GM12878 (cell line): Measurements from ENCODE around the gene ZFP64. TPM values are rescaled to one million over a fixed set of nuclear protein-coding genes. Genes with fewer than 3 reads are reported as not detected.
A peak's percentile ranks its signal among the peaks of the same experiment; 100 is the strongest.

Experiments used
- ATAC-seq: fragments of 200-7000 bp; cut with Tn5 transposase; 3 replicates; pipeline ENCODE4 v1.9.1; 2020; ENCODE audit warnings: mild to moderate bottlenecking, moderate library complexity
- BruUV-seq: library from RNA; stranded (reverse); fragments of 400-500 nt; replicated peaks from 2 replicates; lab custom pipeline; 2021; lab: Mats Ljungman, UMichigan
- CTCF ChIA-PET: fragments of 300-600 bp; sonication (Branson Sonifier 250); formaldehyde crosslinking; extraction: SDS; loops from one replicate; lab custom pipeline; 2021; ENCODE audit warnings: inconsistent platforms; lab: Yijun Ruan, JAX
- POLR2A ChIA-PET: fragments of 350-600 bp; formaldehyde crosslinking; extraction: SDS; loops from one replicate; lab custom pipeline; 2021; ENCODE audit warnings: inconsistent platforms; lab: Charles Lee
- RAD21 ChIA-PET: fragments of 300-600 bp; sonication (Branson Sonifier 250); formaldehyde crosslinking; loops from one replicate; lab custom pipeline; 2023; ENCODE audit warnings: antibody characterized with exemption; ENCODE audit not compliant: unreplicated experiment; lab: Charles Lee
- SMC1A ChIA-PET: fragments of 300-600 bp; sonication (Branson Sonifier 250); formaldehyde crosslinking; loops from one replicate; lab custom pipeline; 2023; ENCODE audit not compliant: unreplicated experiment, uncharacterized antibody; lab: Charles Lee
- DNase-seq: peaks from one replicate; pipeline ENCODE4 v3.0.0-alpha.2; 2011; ENCODE audit warnings: low read depth, low spot score
- FAIRE-seq: peaks from 3 replicates; lab custom pipeline; 2011; peaks lifted over from hg19 to GRCh38; lab: Jason Lieb, UNC
- H2AFZ ChIP-seq: 2 replicates; pipeline ENCODE4 v1.6.0; 2011; ENCODE audit warnings: low read depth, low read length, control low read depth; ENCODE audit not compliant: control insufficient read depth
- H3K27ac ChIP-seq: 2 replicates; pipeline ENCODE4 v1.5.1; 2011; ENCODE audit warnings: control low read depth; ENCODE audit not compliant: control insufficient read depth, insufficient read depth
- H3K27me3 ChIP-seq, 2 experiments: replicated peaks in 1 of 2; 2 replicates each; pipeline versions ENCODE4 v1.6.0 to v1.6.1; 2011; ENCODE audit warnings: low read length in 1 of 2; ENCODE audit not compliant: control insufficient read depth in 2 of 2, insufficient read depth in 2 of 2
- H3K36me3 ChIP-seq, 2 experiments: 2 replicates each; pipeline ENCODE4 v1.5.1; 2011; ENCODE audit warnings: low read length in 1 of 2; ENCODE audit not compliant: control insufficient read depth in 2 of 2, insufficient read depth in 2 of 2
- H3K4me1 ChIP-seq: 2 replicates; pipeline ENCODE4 v1.6.1; 2011; ENCODE audit warnings: mild to moderate bottlenecking, low read length, moderate library complexity, mixed read lengths; ENCODE audit not compliant: control insufficient read depth, insufficient read depth
- H3K4me2 ChIP-seq: 2 replicates; pipeline ENCODE4 v1.6.0; 2011; ENCODE audit warnings: control low read depth; ENCODE audit not compliant: control insufficient read depth, insufficient read depth
- H3K4me3 ChIP-seq: fragments of 200-600 bp; sonication (generic); 2 replicates; pipeline ENCODE4 v1.5.1; 2016
- H3K79me2 ChIP-seq: 2 replicates; pipeline ENCODE4 v1.6.0; 2011; ENCODE audit warnings: low read length; ENCODE audit not compliant: control insufficient read depth, insufficient read depth
- H3K9ac ChIP-seq: 2 replicates; pipeline ENCODE4 v1.8.0; 2011; ENCODE audit warnings: low read length, control low read depth, mixed read lengths; ENCODE audit not compliant: control insufficient read depth, insufficient read depth
- H3K9me3 ChIP-seq: replicated peaks from 3 replicates; pipeline ENCODE4 v1.5.1; 2011; ENCODE audit warnings: mild to moderate bottlenecking, low read length; ENCODE audit not compliant: control insufficient read depth, insufficient read depth
- H4K20me1 ChIP-seq: 2 replicates; pipeline ENCODE4 v1.6.0; 2011; ENCODE audit not compliant: control insufficient read depth, insufficient read depth
- CREM ChIP-seq: IDR thresholded peaks from 2 replicates; pipeline ENCODE4 v1.6.1; 2014; ENCODE audit warnings: antibody characterized with exemption, low read depth
- EZH2 ChIP-seq: IDR thresholded peaks from 2 replicates; pipeline ENCODE4 v1.6.1; 2012; ENCODE audit warnings: low read depth, mild to moderate bottlenecking, control low read depth, inconsistent platforms, low read length, borderline replicate concordance; ENCODE audit not compliant: control insufficient read depth
- NR2C2 ChIP-seq: IDR thresholded peaks from 2 replicates; pipeline ENCODE4 v1.6.1; 2011; ENCODE audit warnings: borderline replicate concordance, low read depth; ENCODE audit not compliant: control insufficient read depth, insufficient read length
- ZNF217 ChIP-seq: fragments of 450-650 bp; IDR thresholded peaks from 2 replicates; pipeline ENCODE4 v1.6.1; 2017; ENCODE audit warnings: antibody characterized with exemption, mild to moderate bottlenecking
- WGBS: methylation state at CpG from one replicate; pipeline ENCODE4 v1.1.6; 2016; ENCODE audit warnings: low lambda C conversion rate; ENCODE audit not compliant: insufficient replicate concordance, insufficient coverage; ENCODE audit errors: missing lambda C conversion rate; 5-methylcytosine and 5-hydroxymethylcytosine counted together
- in situ Hi-C: fragments of 300-500 bp; cut with MboI; formaldehyde crosslinking; loops from 9 replicates; pipeline ENCODE4 v1.14.3; 2018; ENCODE audit warnings: mixed read lengths
- intact Hi-C: fragments of 100-400 bp; cut with micrococcal nuclease; formaldehyde crosslinking; loops from one replicate; pipeline ENCODE4 v1.14.2; 2022; ENCODE audit not compliant: unreplicated experiment
- polyA plus RNA-seq, 11 experiments: library from polyadenylated mRNA; depleted of rRNA in 4 of 11; unstranded in 6 of 11; stranded (reverse) in 5 of 11; fragments of >200 nt; fragmentation: Nextera tagmentation in 4 of 11; fragmentation: Illumina TruSeq in 1 of 11; extraction: Ambion mirVana in 4 of 11; extraction: Trizol in 1 of 11; gene quantifications; 1 replicate in 1 of 11; 2 replicates in 10 of 11; pipeline versions ENCODE4 v1.2.1 to v1.2.3, GENCODE V29; 2011 to 2016; ENCODE audit warnings: inconsistent platforms in 2 of 11, missing spikeins in 2 of 11, low read depth in 1 of 11
- total RNA-seq, 4 experiments: library from RNA; depleted of rRNA in 3 of 4; stranded (reverse); fragments of >200 nt in 3 of 4; fragmentation: Illumina TruSeq in 1 of 4; extraction: Trizol in 1 of 4; gene quantifications; 2 replicates each; pipeline versions ENCODE4 v1.2.1 to v1.2.3, GENCODE V29; 2013 to 2021

Gene ZFP64
- total and polyA plus RNA-seq, 10 of the 15 experiments (the other 5 are each of a cell fraction or from before 2014, with no cell fraction given) = 2.3 to 21.8 (median 11.8) TPM

DNA sequence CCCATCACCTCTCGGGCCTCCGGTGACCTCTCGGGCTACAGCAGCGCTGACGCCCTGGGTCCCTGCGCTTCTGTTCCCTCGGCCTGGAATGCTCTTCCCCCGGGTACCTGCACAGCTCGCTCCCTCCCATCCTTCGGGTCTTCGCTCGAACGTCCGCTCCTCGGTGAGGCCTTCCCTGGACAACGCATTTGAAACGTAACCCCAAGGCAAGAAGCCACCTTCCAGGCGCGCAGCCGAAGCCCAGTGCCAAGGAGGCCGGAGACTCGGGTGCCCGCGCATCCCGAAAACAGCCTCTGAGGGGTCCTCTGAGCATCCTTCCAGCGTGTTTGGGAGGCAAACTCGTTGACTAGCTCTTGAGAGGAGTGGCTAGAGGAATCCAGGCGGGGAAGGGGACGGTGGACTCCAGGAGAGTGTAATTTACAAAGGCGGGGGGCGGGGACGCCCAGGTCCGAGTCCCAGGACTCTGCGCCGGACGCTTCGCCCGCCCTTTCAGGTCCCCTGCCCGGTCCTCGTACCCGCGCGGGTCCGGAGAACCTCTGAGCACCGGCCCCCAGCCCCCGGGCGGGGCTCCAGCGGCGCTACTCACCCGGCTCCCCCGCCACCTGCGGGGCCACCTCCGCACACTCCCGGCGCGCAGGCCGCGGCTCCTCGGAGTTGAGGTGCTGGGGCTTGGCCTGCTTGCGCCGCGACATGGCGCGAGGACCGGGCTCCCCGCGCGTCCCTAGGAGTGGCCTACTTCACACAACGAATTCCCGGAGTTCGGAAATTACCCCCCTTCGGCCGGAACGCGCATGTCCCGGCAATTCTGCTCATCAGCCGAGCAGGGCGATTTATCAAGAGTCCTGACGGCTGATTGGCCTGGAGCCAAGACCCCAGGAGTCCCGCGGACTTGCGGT, 86.8 kb downstream of the ZFP64 start:
- Histone ChIP-seq H3K36me3 (no peaks in the 10 kb centered on the region), H2AFZ (no peak overlapping the region), H3K9ac (no peak overlapping the region), H3K27ac (no peak overlapping the region), H3K79me2 (no peaks in the 10 kb centered on the region), H4K20me1 (no peaks in the 10 kb centered on the region), H3K4me1 (peaks cover 8% of the 10 kb centered on the region; the same call in 1 of the 2 replicates), H3K4me3 (peak overlapping the region; percentile 34; the same call in 1 of the 2 replicates), H3K27me3 (peaks cover 2 to 6% of the 10 kb centered on the region in 2 experiments; a peak in 3 of 4 replicates), H3K9me3 (no peaks in the 10 kb centered on the region), H3K4me2 (peak overlapping the region; percentile 55)
- no peak for ATAC-seq
- CTCF ChIA-PET = no interaction called here
- TF ChIP-seq EZH2 = 0 out of 2 replicates have a peak, but pooled peaks have one; percentile 48
- no peak for TF ChIP-seq ZNF217
- SMC1A ChIA-PET = no interaction called here
- POLR2A ChIA-PET = no interaction called here
- in situ Hi-C loops = no loop called here
- WGBS = 43% methylated on average over 76 of the region's 82 CpGs
- BruUV-seq = no TSS peak
- FAIRE-seq = no peak
- RAD21 ChIA-PET = no interaction called here
- no peak for DNase-seq
- intact Hi-C loops = no loop called here

DNA sequence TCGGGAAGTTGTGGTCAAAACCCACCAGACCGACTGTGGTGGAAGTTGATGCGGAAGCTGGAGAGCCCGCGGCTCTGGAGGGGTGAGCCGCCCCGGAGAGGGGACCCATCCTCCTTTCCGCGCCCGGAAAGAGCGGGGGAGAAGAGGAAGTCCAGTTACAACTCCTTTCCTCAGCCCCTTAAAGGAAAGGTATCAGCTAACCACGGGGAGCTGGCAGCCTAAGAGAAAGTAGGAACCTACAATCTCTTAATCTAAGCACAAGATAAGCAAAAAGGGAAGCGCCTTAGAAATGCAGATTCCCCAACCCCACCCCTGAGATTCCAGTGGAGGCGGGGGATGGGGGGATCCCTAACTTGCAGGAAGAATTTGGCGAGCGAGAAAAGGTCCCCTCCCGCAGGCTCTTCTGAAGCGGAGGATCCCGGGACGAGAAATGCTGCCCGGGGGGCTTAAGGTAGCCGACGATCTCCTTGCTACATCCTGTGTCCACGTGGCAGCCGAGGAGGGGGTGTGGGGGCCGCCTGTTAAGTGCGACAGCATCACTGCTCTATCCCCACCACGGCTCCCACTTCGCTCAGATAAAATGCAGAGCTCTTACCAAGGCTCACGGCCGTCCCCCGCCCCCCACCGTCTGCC, 87.5 kb downstream of the ZFP64 start:
- ATAC-seq = no peak
- ChIA-PET CTCF (no interaction called here), POLR2A (no interaction called here)

More for the DNA sequence above, 87.5 kb downstream of the ZFP64 start:
- H3K27ac ChIP-seq = no peak overlapping the region
- H3K36me3 ChIP-seq = no peaks in the 10 kb centered on the region
- FAIRE-seq = no peak
- SMC1A ChIA-PET = no interaction called here
- 10% methylated on average over 30 of the region's 33 CpGs for WGBS
- H3K4me2 ChIP-seq = peak overlapping the region; percentile 13; the same call in 1 of the 2 replicates
- H3K79me2 ChIP-seq = no peaks in the 10 kb centered on the region
- in situ Hi-C loops = no loop called here
- H3K4me1 ChIP-seq = peaks cover 8% of the 10 kb centered on the region; the same call in 1 of the 2 replicates
- no peak for TF ChIP-seq NR2C2
- TF ChIP-seq CREM = no peak
- TF ChIP-seq, all 136 proteins: peak for 0
- Histone ChIP-seq H3K9ac (no peak overlapping the region), H3K27me3 (peaks cover 2 to 6% of the 10 kb centered on the region in 2 experiments; a peak in 3 of 4 replicates), H3K4me3 (no peak overlapping the region), H2AFZ (no peak overlapping the region; the same call in 1 of the 2 replicates), H3K9me3 (no peaks in the 10 kb centered on the region), H4K20me1 (no peaks in the 10 kb centered on the region)
- intact Hi-C loops = no loop called here
- RAD21 ChIA-PET = no interaction called here
- DNase-seq = no peak
- no TSS peak for BruUV-seq
